GM19193 (cell line): ENCODE measurements around the gene RPS24.
A peak's percentile ranks its signal among the peaks of the same experiment; 100 is the strongest.

Experiments
- POLR2A ChIP-seq: IDR thresholded peaks from 4 replicates; pipeline ENCODE4 v1.6.1; 2011; ENCODE audit not compliant: insufficient read depth, insufficient read length; ENCODE audit errors: extremely low read depth

The RPS24 gene

GRCh38 chr10:78039743-78040142 is 6.1 kb downstream of the RPS24 start:
- no peak for TF ChIP-seq POLR2A

- TF ChIP-seq POLR2A, result peak; percentile 43
Observed at GRCh38 chr10:78041170-78042057, 7.8 kb downstream of the RPS24 start.

GRCh38 chr10:78042058-78042751 is 8.5 kb downstream of the RPS24 start:
- TF ChIP-seq POLR2A, result no peak

- TF ChIP-seq POLR2A, result no peak
Observed at GRCh38 chr10:78042752-78043104, 9.1 kb downstream of the RPS24 start.

GRCh38 chr10:78044179-78044578 is 10.5 kb downstream of the RPS24 start:
- no peak for TF ChIP-seq POLR2A

GRCh38 chr10:78044699-78045098 is 11.0 kb downstream of the RPS24 start:
- no peak for TF ChIP-seq POLR2A

- no peak for TF ChIP-seq POLR2A
Observed at GRCh38 chr10:78045237-78045636, 11.6 kb downstream of the RPS24 start.

- no peak for TF ChIP-seq POLR2A
Observed at GRCh38 chr10:78045856-78046255, 12.2 kb downstream of the RPS24 start.

- no peak for TF ChIP-seq POLR2A
Observed at GRCh38 chr10:78046711-78047269, 13.1 kb downstream of the RPS24 start.

- TF ChIP-seq POLR2A, result no peak
Observed at GRCh38 chr10:78047314-78047891, 13.7 kb downstream of the RPS24 start.

GRCh38 chr10:78049851-78050250 is 16.2 kb downstream of the RPS24 start:
- TF ChIP-seq POLR2A, result no peak

- TF ChIP-seq POLR2A, result no peak
Observed at GRCh38 chr10:78053211-78053868, 19.7 kb downstream of the RPS24 start.

GRCh38 chr10:78058562-78058961 is 24.9 kb downstream of the RPS24 start:
- TF ChIP-seq POLR2A, result no peak

- no peak for TF ChIP-seq POLR2A
Observed at GRCh38 chr10:78059906-78060702, 26.4 kb downstream of the RPS24 start.
